Endothelial cell of umbilical vein (primary cell): ENCODE measurements around the gene COL6A3.

Source experiments
- CTCF ChIP-seq, 2 donors: IDR thresholded peaks; 1 replicate in 1 of 2; 2 replicates in 1 of 2; pipeline ENCODE4 v1.5.1; 2011; ENCODE audit warnings: low read length in 2 of 2, mild to moderate bottlenecking in 2 of 2, moderate library complexity in 2 of 2, control low read depth in 1 of 2, inconsistent platforms in 1 of 2, low read depth in 1 of 2; ENCODE audit not compliant: insufficient read depth in 1 of 2; ENCODE audit errors: extremely low read depth in 1 of 2
- EZH2 ChIP-seq: IDR thresholded peaks from 2 replicates; pipeline ENCODE4 v1.6.1; 2012; ENCODE audit warnings: borderline replicate concordance, low read depth, mild to moderate bottlenecking, moderate library complexity, low read length, inconsistent platforms; ENCODE audit not compliant: severe bottlenecking
- JUN ChIP-seq: IDR thresholded peaks from 2 replicates; pipeline ENCODE4 v1.6.1; 2011; ENCODE audit warnings: borderline replicate concordance, low read depth; ENCODE audit not compliant: insufficient read length, insufficient read depth
- MYC ChIP-seq: IDR thresholded peaks from one replicate; pipeline ENCODE4 v1.6.1; 2011; ENCODE audit warnings: mild to moderate bottlenecking, low read depth, low read length
- POLR2A ChIP-seq: IDR thresholded peaks from 2 replicates; pipeline ENCODE4 v1.6.1; 2012; ENCODE audit warnings: low read depth, mild to moderate bottlenecking, control low read depth, low read length
- POLR2AphosphoS5 ChIP-seq: IDR thresholded peaks from 2 replicates; pipeline ENCODE4 v1.6.1; 2012; ENCODE audit warnings: low read depth, mild to moderate bottlenecking, control low read depth, low read length, moderate library complexity; ENCODE audit not compliant: insufficient read depth

- TF ChIP-seq POLR2A, result no peak
- TF ChIP-seq CTCF (IDR thresholded peaks at IDR 0.05; ENCODE audit: extremely low read depth in 1 of 2, insufficient read depth in 1 of 2, low read depth in 1 of 2, low read length in 2 of 2), result no peak
- TF ChIP-seq POLR2AphosphoS5, result no peak
- no peak for TF ChIP-seq JUN
- no peak for TF ChIP-seq MYC
- no peak for TF ChIP-seq EZH2
Measured at GRCh38 chr2:237425320-237425719, 11.4 kb upstream of the COL6A3 start.
